Liver (tissue), 9 donors: ENCODE measurements around the gene MEIOB. TPM values are rescaled to one million over a fixed set of nuclear protein-coding genes. Genes with fewer than 3 reads are reported as not detected.
"Not testable (repeated sequence)": the region's sequence is repeated elsewhere in the genome, so short reads cannot be mapped to it uniquely, and the experiment has no call there.

Source experiments
- DNase-seq: peaks from one replicate; pipeline ENCODE4 v3.0.0-alpha.2; 2017; ENCODE audit warnings: low spot score
- H3K27ac ChIP-seq, 2 donors: one replicate each; pipeline ENCODE4 v1.7.0; 2013; ENCODE audit warnings: inconsistent platforms in 2 of 2, low read length in 2 of 2, control low read depth in 1 of 2, low read depth in 1 of 2, mild to moderate bottlenecking in 1 of 2
- H3K27me3 ChIP-seq, 4 donors: one replicate each; pipeline versions ENCODE4 v1.6.1 to v1.7.0; 2013; ENCODE audit warnings: low read length in 3 of 4, inconsistent platforms in 1 of 4, mild to moderate bottlenecking in 1 of 4, moderate library complexity in 1 of 4; ENCODE audit not compliant: control insufficient read depth in 4 of 4, insufficient read depth in 4 of 4
- H3K36me3 ChIP-seq, 4 donors: one replicate each; pipeline versions ENCODE4 v1.6.1 to v1.7.0; 2013; ENCODE audit warnings: low read length in 3 of 4, mild to moderate bottlenecking in 3 of 4, low read depth in 1 of 4, moderate library complexity in 1 of 4; ENCODE audit not compliant: control insufficient read depth in 4 of 4, insufficient read depth in 3 of 4
- H3K4me1 ChIP-seq, 4 donors: one replicate each; pipeline versions ENCODE4 v1.6.1 to v1.7.0; 2013; ENCODE audit warnings: low read length in 3 of 4, mild to moderate bottlenecking in 3 of 4, moderate library complexity in 1 of 4; ENCODE audit not compliant: control insufficient read depth in 4 of 4, insufficient read depth in 4 of 4
- H3K4me3 ChIP-seq, 3 donors: one replicate each; pipeline versions ENCODE4 v1.6.1 to v1.7.0; 2013; ENCODE audit warnings: low read length in 3 of 3, control low read depth in 1 of 3, low read depth in 1 of 3, mild to moderate bottlenecking in 1 of 3
- H3K9ac ChIP-seq, 2 donors: one replicate each; pipeline ENCODE4 v1.7.0; 2013; ENCODE audit warnings: low read length in 2 of 2, mild to moderate bottlenecking in 2 of 2, moderate library complexity in 2 of 2, control low read depth in 1 of 2, low read depth in 1 of 2
- H3K9me3 ChIP-seq, 4 donors: one replicate each; pipeline versions ENCODE4 v1.6.1 to v1.7.0; 2013; ENCODE audit warnings: low read length in 3 of 4; ENCODE audit not compliant: control insufficient read depth in 4 of 4
- FOXA1 ChIP-seq: IDR thresholded peaks from 2 replicates; pipeline ENCODE4 v1.6.1; 2016; ENCODE audit warnings: antibody characterized with exemption
- FOXA2 ChIP-seq: IDR thresholded peaks from 2 replicates; pipeline ENCODE4 v1.6.1; 2016; ENCODE audit warnings: antibody characterized with exemption
- HNF4A ChIP-seq, 2 donors: conservative IDR thresholded peaks; 2 replicates each; pipeline ENCODE4 v1.6.1; 2016; ENCODE audit warnings: antibody characterized with exemption in 2 of 2, mild to moderate bottlenecking in 2 of 2
- HNF4G ChIP-seq: IDR thresholded peaks from 2 replicates; pipeline ENCODE4 v1.6.1; 2016; ENCODE audit warnings: antibody characterized with exemption
- JUND ChIP-seq, 2 donors: IDR thresholded peaks; 2 replicates each; pipeline ENCODE4 v1.6.1; 2016; ENCODE audit warnings: antibody characterized with exemption in 2 of 2
- RAD21 ChIP-seq, 2 donors: IDR thresholded peaks; 2 replicates each; pipeline ENCODE4 v1.6.1; 2016; ENCODE audit warnings: antibody characterized with exemption in 2 of 2, mild to moderate bottlenecking in 2 of 2
- RXRA ChIP-seq, 2 donors: IDR thresholded peaks; 2 replicates each; pipeline ENCODE4 v1.6.1; 2017 to 2018; ENCODE audit warnings: antibody characterized with exemption in 2 of 2, mild to moderate bottlenecking in 1 of 2
- SP1 ChIP-seq: IDR thresholded peaks from 2 replicates; pipeline ENCODE4 v1.6.1; 2018; ENCODE audit warnings: antibody characterized with exemption, mild to moderate bottlenecking
- TAF1 ChIP-seq: conservative IDR thresholded peaks from 2 replicates; pipeline ENCODE4 v1.6.1; 2016; ENCODE audit warnings: antibody characterized with exemption, mild to moderate bottlenecking
- WGBS: extraction: QIAGEN DNeasy Blood & Tissue Kit; methylation state at CpG from one replicate; pipeline ENCODE4 v1.1.7; 2013; 5-methylcytosine and 5-hydroxymethylcytosine counted together
- polyA plus RNA-seq, 2 donors: library from polyadenylated mRNA; stranded (reverse) in 1 of 2; unstranded in 1 of 2; fragments of 200-250 nt in 1 of 2; fragments of >200 nt in 1 of 2; fragmentation: Nextera tagmentation in 1 of 2; extraction: Ambion mirVana in 1 of 2; gene quantifications; one replicate each; pipeline versions ENCODE4 v1.2.1 to v1.2.3, GENCODE V29; 2013 to 2015
- total RNA-seq, 2 donors: library from RNA; depleted of rRNA; stranded (reverse); fragments of >200 nt; gene quantifications; one replicate each; pipeline ENCODE4 v1.2.3, GENCODE V29; 2014
- TF ChIP-seq, protein P1 (sequence below): IDR thresholded peaks from 2 replicates; pipeline ENCODE4 v1.6.1; 2016; ENCODE audit warnings: antibody characterized with exemption, mild to moderate bottlenecking
- donor health status: healthy.
- donor health status: healthy.
- donor health status: healthy.
- donor health status: healthy.
- donor health status: healthy.

Gene MEIOB
- total and polyA plus RNA-seq, 4 donors, result 0.33 to 2.2 TPM; not detected in 2

GRCh38 chr16:1877804-1878203, 5.8 kb upstream of the MEIOB start:
- WGBS, result 55% methylated on average over 11 of the region's 11 CpGs
- TF ChIP-seq JUND (IDR thresholded peaks at IDR 0.05), result no peak
- no peak for TF ChIP-seq FOXA1
- no peak for TF ChIP-seq TAF1
- no peak for TF ChIP-seq HNF4G
- Histone ChIP-seq H3K27me3 (no peaks in the 10 kb centered on the region), H3K36me3 (no peaks in the 10 kb centered on the region), H3K9ac (no peak overlapping the region), H3K4me1 (peaks cover 5 to 24% (median 18%) of the 10 kb centered on the region in 4 donors), H3K27ac (no peak overlapping the region), H3K4me3 (no peak overlapping the region), H3K9me3 (no peaks in the 10 kb centered on the region)
- no peak for DNase-seq

DNA sequence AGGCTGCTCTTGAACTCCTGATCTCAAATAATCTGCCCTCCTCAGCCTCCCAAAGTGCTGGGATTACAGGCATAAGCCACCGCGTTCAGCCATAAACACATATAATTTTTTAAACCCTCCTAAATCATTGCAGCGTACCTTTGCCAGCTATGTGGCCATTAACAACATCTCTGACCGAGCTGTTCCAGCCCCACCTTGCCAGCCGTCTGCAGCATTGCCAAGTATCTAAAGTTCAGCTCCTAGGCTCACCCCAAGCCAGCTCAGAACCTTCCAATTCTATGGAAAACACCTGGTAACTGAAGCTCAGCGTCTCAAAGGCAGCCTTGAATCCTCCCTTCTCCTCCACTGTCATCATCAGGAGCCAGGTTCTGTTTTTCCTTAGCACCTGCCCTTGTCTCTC, 5.1 kb upstream of the MEIOB start:
- H3K4me1 ChIP-seq, result peaks cover 7 to 24% (median 18%) of the 10 kb centered on the region in 4 donors
- H3K9me3 ChIP-seq, result no peaks in the 10 kb centered on the region
- peak overlapping the region in 1 of 2 donors; percentile 56 for H3K27ac ChIP-seq
- no peak for DNase-seq
- WGBS, result 25% methylated on average over 6 of the region's 6 CpGs
- H3K9ac ChIP-seq, result no peak overlapping the region
- no peak overlapping the region for H3K4me3 ChIP-seq
- no peaks in the 10 kb centered on the region for H3K36me3 ChIP-seq
- no peaks in the 10 kb centered on the region for H3K27me3 ChIP-seq
- TF ChIP-seq JUND (IDR thresholded peaks at IDR 0.05) (no peak), FOXA1 (no peak), RXRA (IDR thresholded peaks at IDR 0.05) (no peak), HNF4G (no peak), HNF4A (conservative IDR thresholded peaks at IDR 0.05) (peak in 1 of 2 donors; percentile 9), FOXA2 (no peak)
- TF ChIP-seq, protein P1, sequence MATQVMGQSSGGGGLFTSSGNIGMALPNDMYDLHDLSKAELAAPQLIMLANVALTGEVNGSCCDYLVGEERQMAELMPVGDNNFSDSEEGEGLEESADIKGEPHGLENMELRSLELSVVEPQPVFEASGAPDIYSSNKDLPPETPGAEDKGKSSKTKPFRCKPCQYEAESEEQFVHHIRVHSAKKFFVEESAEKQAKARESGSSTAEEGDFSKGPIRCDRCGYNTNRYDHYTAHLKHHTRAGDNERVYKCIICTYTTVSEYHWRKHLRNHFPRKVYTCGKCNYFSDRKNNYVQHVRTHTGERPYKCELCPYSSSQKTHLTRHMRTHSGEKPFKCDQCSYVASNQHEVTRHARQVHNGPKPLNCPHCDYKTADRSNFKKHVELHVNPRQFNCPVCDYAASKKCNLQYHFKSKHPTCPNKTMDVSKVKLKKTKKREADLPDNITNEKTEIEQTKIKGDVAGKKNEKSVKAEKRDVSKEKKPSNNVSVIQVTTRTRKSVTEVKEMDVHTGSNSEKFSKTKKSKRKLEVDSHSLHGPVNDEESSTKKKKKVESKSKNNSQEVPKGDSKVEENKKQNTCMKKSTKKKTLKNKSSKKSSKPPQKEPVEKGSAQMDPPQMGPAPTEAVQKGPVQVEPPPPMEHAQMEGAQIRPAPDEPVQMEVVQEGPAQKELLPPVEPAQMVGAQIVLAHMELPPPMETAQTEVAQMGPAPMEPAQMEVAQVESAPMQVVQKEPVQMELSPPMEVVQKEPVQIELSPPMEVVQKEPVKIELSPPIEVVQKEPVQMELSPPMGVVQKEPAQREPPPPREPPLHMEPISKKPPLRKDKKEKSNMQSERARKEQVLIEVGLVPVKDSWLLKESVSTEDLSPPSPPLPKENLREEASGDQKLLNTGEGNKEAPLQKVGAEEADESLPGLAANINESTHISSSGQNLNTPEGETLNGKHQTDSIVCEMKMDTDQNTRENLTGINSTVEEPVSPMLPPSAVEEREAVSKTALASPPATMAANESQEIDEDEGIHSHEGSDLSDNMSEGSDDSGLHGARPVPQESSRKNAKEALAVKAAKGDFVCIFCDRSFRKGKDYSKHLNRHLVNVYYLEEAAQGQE, result no peak

GRCh38 chr16:1876468-1876867, 4.5 kb upstream of the MEIOB start:
- Histone ChIP-seq H3K4me3 (no peak overlapping the region), H3K4me1 (peaks cover 13 to 24% (median 18%) of the 10 kb centered on the region in 4 donors), H3K9ac (no peak overlapping the region), H3K9me3 (no peaks in the 10 kb centered on the region), H3K27me3 (no peaks in the 10 kb centered on the region), H3K36me3 (no peaks in the 10 kb centered on the region), H3K27ac (no peak overlapping the region)
- TF ChIP-seq RAD21 (IDR thresholded peaks at IDR 0.05), result no peak
- peak; percentile 59 to 72 for TF ChIP-seq RXRA (IDR thresholded peaks at IDR 0.05)
- TF ChIP-seq SP1, result peak; percentile 21
- peak; percentile 27 to 65 for TF ChIP-seq HNF4A (conservative IDR thresholded peaks at IDR 0.05)
- no peak for DNase-seq
- WGBS, result 40% methylated on average over 7 of the region's 7 CpGs

GRCh38 chr16:1876066-1876465, 4.1 kb upstream of the MEIOB start:
- 88% methylated on average over 13 of the region's 13 CpGs for WGBS
- H3K4me1 ChIP-seq, result peaks cover 14 to 24% (median 18%) of the 10 kb centered on the region in 4 donors
- not testable (repeated sequence) for DNase-seq, H3K27ac ChIP-seq, H3K27me3 ChIP-seq, H3K9me3 ChIP-seq, H3K4me3 ChIP-seq, H3K36me3 ChIP-seq, H3K9ac ChIP-seq
